HG03139 (cell line): Measurements from ENCODE around the gene TACC2.
"Not testable (repeated sequence)": the region's sequence is repeated elsewhere in the genome, so short reads cannot be mapped to it uniquely, and the experiment has no call there.

ENCODE experiments used
- ATAC-seq: cut with Tn5 transposase; IDR thresholded peaks from one replicate; pipeline ENCODE4 v1.9.1; 2021; ENCODE audit not compliant: unreplicated experiment

TACC2 gene

DNA sequence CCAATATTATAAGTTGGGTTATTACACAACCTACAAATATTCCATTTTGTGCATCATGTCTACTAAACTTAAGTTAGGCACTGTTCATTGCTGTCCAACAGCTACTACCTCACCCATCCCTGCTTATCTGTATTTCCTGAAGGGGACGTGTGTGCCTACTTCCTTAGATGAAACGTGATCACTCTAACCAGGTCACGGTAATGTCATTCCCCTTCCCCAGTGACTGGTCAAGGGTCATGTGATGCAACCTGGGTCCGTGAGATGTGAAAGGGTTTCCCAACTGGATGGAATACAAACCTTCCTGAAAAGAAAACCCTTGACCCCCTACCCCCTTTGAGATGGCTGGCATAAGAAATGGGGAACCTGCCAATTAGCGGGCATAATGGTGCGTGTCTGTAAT lies 12.4 kb upstream of the TACC2 start:
- ATAC-seq: no peak

- no peak for ATAC-seq
These were observed 10.5 kb upstream of the TACC2 start for GRCh38 chr10:121978511-121978910.

DNA sequence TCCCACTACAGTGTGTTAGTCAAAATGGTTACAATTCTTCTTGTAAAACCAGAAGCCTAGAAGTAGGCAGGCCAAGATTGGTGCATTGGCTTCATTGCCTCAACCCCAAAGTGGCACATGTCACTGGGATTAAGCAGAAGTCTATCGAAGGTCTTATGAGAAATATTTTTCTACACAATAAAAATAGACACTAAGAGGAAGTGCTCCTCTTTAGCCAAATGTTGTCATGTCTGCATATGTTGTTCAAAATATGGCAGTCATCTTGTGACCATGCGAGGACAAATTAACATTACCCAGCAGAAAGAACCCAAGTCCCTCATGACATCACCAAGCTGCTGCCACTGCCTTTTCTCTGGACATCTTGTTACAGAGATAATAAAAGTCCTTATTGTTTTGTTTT lies 7.6 kb upstream of the TACC2 start:
- no peak for ATAC-seq

DNA sequence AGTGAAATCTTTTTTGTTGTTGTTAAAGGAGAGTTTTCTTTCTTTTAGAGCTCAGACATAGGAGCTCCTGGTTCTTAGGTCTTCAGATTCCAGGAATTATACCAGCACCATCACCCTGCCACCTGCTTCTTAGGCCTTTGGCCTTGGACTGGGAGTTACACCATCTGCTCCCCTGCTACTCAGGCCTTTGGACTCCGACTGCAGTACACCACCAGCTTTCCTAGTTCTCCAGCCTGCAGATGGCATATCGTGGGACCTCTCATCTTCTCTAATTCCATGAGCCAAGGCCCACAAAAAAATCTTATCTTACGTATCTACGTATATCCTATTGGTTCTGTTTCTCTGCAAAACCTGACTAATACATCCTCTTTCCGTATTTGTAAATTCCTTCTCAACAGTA lies 5.1 kb upstream of the TACC2 start:
- no peak for ATAC-seq

DNA sequence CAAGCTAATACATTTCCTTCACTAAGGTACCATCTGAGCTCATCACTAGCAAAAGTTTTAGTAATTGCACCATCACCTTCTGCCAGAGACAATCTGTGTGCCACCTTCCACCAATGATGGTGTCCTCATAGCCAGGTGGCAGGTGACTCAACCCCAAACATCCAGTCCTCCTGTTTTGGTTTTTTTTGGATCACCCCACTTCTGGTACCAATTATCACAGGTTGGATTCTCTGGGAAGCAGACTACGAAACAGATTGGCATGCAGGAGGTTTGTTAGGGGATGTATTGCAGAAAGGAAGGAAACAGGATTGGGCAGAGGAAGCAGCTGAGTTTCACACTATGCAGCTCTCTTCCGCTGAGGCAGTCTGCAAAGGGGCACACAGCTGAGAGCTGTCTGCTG lies 4.5 kb upstream of the TACC2 start:
- no peak for ATAC-seq

DNA sequence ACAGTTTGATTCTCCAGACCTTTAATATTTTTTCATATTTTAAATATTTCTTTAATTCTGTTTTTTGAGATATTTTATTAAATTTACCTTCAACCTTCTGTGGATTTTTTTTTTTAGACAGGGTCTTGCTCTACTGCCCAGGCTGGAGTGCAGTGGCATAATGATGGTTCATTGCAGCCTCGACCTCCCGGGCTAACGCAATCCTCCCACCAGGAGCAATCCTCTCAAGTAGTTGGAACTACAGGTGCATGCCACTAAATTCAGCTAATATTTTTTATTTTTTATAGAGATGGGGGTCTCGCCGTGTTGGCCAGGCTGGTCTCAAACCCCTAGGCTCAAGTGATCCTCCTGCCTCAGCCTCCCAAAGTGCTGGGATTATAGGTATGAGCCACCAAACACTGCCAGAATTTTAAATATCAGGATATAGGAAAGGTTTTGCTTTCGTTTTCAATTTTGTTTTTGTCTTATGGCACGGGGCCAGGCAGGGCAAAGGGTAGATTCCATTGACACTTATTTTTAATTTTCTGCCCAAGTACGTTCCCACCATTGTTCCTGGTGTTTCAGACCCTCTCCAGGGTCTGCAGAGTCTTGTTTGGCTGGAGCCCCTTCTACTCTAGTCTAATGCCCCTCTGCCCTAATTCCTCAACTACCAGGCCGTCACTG lies 1.2 kb downstream of the TACC2 start:
- ATAC-seq: no peak

- ATAC-seq: not testable (repeated sequence)
These were observed 2.8 kb downstream of the TACC2 start for GRCh38 chr10:121991727-121992126.

GRCh38 chr10:121994429-121994941 lies 5.5 kb downstream of the TACC2 start:
- no peak for ATAC-seq

DNA sequence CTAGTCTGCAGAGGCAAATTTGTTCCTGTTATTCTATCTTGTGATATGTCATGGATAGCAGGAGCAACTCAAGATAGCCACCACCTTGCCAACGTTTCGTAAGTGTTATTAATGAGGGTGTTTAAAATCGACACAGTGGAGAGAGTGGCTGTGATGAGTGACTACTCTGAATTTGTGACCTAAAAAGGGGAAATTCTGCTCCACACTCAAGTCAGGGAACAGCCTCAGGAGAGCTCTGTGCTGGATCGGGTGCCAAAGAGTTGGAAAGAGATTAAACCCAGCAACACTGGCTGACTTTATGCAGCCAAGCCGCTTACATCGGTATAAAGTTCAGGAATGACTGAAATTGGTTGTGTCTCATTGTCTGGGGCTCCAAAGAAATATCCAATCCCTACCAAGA lies 9.5 kb downstream of the TACC2 start:
- no peak for ATAC-seq

DNA sequence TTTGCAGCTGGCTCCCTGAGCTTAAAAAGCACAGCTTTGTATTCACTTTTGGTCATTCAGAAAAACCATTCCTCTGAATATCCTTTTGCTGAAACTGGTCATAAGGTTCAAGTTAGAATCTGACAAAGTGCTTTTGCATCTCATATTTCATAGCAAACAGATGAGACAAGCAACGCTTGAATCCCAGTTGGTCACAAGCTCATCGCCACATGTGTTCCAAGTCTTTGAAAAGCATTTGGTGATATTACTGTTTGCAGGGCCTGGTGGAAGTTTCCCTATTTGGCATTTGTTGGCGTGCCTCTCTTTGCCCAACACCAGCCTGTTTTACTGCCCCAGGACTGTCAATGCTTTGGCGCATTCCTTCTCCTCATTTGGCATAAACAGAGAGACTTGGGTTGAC lies 10.3 kb downstream of the TACC2 start:
- ATAC-seq: no peak

DNA sequence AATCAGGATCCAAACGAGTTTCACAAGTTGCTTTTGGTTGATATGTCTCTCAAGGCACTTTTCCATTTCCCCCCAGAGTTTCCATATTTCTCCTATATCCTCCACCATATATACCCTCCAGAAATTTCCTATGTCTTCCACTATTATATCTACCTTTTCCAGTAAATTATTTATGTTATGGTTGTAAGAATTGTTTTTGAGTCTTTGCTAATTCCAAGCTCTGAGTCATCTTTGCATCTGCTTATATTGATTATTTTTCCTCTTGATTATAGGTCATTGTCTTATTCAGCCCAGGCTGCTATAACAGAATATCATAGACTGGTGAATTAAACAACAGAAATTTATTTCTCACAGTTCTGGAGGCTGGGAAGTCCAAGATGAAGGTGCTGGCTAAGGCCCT lies 12.7 kb downstream of the TACC2 start:
- no peak for ATAC-seq

DNA sequence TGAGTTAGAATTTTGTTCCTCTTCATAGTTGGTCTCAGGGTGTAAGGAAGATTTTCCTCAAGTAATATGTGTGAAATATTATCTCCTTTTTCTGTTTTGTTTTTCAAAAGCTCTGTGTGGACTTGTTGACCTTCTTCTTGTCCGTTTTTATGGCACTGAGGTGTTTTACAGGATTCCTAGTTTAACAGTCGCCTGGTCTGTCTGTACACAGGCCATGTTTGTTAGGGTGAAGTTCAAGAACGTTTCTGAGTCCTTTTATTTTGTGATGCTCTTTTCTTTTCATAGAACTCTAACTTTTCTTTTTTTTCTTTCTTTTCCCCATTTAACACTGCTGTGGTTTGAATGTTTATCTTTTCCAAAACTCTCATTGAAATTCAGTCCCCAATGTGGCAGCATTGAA lies 18.5 kb downstream of the TACC2 start:
- no peak for ATAC-seq

DNA sequence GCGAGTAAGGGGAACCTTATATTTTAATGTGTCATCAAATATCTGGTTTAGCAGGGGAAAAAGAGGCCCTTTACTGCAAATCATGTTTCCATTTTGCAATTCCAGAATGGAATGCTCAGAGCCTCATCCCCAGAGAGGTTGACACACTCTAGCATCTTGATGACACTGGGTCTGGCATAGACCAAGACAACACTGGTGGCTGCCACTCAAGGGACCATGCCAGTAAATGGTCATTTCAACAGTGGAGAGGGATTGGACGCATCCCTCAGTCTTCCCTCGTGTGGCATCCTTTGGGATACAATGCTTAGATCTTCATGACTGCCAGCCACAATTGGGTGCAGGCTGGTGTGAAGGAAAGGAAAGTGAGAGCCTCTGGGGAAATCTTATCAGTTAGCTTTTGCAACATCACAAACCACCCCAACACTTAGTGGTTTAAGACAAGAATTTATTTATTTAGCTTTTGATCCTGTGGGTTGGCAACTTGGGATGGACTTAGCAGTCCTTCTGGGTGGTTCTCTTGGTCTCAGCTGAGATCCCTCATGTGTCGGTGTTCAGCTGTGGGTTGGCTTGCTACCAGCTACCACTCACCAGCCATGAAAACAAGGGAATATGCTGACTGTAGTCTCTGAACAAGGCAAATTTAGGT lies 21.6 kb downstream of the TACC2 start:
- ATAC-seq: no peak

DNA sequence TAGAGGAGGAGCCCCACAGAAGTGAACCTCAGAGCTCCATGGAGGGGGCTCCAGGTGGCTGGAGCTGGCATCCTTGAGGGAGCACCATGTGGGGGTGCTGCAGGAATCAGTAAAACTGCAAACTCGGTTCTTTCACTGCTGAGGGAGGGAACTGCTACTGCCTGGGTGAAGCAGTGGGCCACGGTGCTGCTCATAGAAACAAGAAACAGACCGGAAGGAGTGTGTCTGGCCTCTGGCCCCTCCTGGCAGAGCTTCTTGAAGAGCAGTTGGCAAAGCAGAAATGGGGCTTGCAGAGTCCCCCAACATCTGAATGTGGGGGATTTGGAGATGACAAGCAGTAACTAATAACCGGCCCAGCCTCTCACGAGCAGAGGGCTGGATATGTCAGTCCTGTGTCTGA lies 23.8 kb downstream of the TACC2 start:
- ATAC-seq: no peak

DNA sequence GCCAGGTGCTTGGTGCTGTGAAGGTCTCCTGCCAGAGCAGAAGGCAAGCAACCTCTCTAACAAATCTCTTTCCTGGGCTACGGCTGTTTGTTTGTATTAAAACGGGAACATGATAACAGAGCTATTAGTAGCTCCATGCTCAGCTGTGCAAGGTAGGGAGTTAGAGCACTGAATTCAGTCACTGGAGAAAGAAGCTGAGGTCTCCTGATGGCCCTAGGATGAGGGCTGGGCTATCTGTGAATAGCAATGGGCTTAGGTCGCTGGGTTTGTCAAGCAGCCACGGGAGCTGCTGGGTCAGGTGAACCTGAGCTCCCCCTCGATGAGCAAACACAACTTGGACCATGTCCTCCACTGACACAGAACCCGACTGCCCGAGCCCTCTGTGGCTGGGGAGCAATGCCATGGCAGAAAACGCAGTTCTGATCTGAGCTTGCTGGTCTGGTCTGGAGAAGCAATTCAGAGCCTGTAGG lies 24.4 kb downstream of the TACC2 start:
- ATAC-seq: no peak

- ATAC-seq: no peak
These were observed 25.8 kb downstream of the TACC2 start for GRCh38 chr10:122014652-122015248.

- ATAC-seq: not testable (repeated sequence)
These were observed 29.0 kb downstream of the TACC2 start for GRCh38 chr10:122017926-122018325.

- no peak for ATAC-seq
These were observed 29.5 kb downstream of the TACC2 start for GRCh38 chr10:122018491-122018890.

DNA sequence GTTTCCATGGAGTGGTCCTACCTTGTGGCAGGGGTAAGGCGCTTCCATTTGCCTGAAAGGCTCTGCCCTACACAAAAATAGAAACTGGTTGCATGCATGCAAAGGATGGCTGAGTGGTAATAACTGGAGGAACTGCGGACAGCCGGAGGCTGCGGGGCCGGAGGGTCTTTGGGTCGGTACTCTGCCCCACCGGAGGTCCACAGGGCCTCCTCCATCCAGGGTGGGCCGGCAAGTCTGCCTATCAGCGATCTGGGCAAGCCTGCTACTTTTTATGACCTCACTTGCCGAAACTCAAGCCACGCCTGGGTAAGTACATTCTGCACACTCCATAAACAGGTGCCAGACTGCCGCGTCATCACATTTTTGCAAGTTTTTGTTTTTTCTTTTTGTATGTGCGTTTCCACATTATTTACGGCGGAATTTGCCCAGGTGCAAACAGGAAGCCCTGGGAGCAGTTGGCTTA lies 30.0 kb downstream of the TACC2 start:
- ATAC-seq: no peak

DNA sequence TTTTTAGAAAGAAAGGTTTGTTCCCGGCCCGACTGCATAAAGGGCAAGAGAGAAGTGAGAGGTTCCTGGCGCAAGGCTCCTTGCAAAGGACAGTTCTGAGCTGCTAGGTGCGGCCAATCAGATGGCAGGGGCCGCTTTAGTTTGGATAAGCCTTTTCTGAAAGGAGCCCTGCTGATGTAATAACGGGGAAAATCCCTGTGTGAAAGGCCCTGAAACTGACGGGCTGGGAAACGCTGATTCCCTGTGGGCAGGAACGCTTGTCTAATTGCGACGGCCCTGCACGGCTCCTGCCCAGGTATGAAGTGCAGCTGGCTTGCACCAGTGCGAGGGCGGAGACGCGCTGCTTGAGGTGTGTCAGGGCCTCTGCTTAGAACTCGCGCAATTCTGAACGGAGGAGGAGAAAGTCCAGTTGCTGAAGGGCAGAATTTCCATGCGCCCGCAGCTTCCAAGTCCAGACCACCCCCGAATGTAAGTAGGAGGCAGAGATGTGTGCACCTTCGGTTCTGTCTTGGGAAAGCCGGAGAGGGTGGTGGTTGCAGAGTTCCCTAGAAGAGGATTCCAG lies 30.5 kb downstream of the TACC2 start:
- no peak for ATAC-seq

- no peak for ATAC-seq
These were observed 31.3 kb downstream of the TACC2 start for GRCh38 chr10:122020226-122020625.

- ATAC-seq: no peak
These were observed 32.4 kb downstream of the TACC2 start for GRCh38 chr10:122021379-122021778.
